Measurements from ENCODE around the gene PREX1. TPM values are rescaled to one million over a fixed set of nuclear protein-coding genes. Genes with fewer than 3 reads are reported as not detected.
A peak's percentile ranks its signal among the peaks of the same experiment; 100 is the strongest.

The PREX1 gene
- total RNA-seq, 1 donor from 2014 or later = 65.5 TPM

GRCh38 chr20:48722002-48722731, 105.6 kb downstream of the PREX1 start:
- Mint-ChIP-seq H3K9me3 (no peaks in the 10 kb centered on the region), H3K27me3 (no peaks in the 10 kb centered on the region), H3K4me1 (peaks cover 59% of the 10 kb centered on the region), H3K4me3 (no peak overlapping the region), H3K36me3 (ENCODE audit: low read depth) (peaks cover 54% of the 10 kb centered on the region), H3K27ac (peak overlapping the region; percentile 56)
- intact Hi-C loops (cut with micrococcal nuclease) = no loop called here
- DNase-seq = no peak

DNA sequence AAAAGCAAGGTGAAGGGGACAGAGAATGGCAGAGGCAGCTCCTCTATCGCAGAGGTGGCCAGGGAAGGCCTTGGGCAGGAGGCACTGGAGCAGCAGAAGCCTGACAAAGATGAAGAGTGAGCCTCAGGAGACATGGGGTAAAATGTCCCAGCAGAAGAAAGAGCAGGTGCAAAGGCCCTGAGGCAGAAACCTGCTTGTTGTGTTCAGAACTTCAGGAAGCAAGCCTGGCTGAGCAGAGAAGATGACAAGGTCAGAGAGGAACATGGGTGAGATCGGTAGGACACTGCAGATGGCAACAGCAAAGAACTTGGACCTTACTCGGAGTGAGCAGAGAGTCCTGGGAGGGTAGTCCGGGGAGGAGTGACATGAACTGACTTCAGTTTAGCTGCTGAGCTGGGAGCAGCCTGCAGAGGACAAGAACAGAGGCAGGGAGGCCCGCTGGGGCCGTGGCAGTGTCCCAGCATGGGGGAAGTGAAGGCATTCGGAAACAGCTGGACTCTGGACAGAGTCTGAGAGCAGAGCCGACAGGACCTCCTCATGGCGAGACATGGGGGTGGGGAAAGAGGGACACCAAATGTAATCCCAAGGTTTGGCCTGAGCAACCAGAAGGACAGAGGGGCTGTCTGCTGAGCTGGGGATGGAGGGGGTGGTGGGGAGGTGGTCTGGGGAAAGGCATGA, 106.3 kb downstream of the PREX1 start:
- Mint-ChIP-seq H3K4me3 (peak overlapping the region; percentile 7), H3K27me3 (no peaks in the 10 kb centered on the region), H3K4me1 (peaks cover 65% of the 10 kb centered on the region), H3K36me3 (ENCODE audit: low read depth) (peaks cover 51% of the 10 kb centered on the region), H3K27ac (peak overlapping the region; percentile 84), H3K9me3 (no peaks in the 10 kb centered on the region)
- no peak for DNase-seq
- intact Hi-C loops (cut with micrococcal nuclease) = no loop called here

GRCh38 chr20:48720256-48720985, 107.4 kb downstream of the PREX1 start:
- Mint-ChIP-seq H3K4me3 (peak overlapping the region; percentile 76), H3K27me3 (no peaks in the 10 kb centered on the region), H3K9me3 (no peaks in the 10 kb centered on the region), H3K36me3 (ENCODE audit: low read depth) (peaks cover 49% of the 10 kb centered on the region), H3K27ac (peak overlapping the region; percentile 84), H3K4me1 (peaks cover 70% of the 10 kb centered on the region)
- intact Hi-C loops (cut with micrococcal nuclease) = no loop called here
- no peak for DNase-seq

- H3K9me3 Mint-ChIP-seq = no peaks in the 10 kb centered on the region
- peaks cover 47% of the 10 kb centered on the region for H3K36me3 Mint-ChIP-seq (ENCODE audit: low read depth)
- DNase-seq = no peak
- intact Hi-C loops (cut with micrococcal nuclease) = loop anchor here (2.0 kb wide), 1 partner anchor 19 kb away; no protein-coding TSS in a partner anchor
- peaks cover 77% of the 10 kb centered on the region for H3K4me1 Mint-ChIP-seq
- peak overlapping the region; percentile 76 for H3K4me3 Mint-ChIP-seq
- H3K27me3 Mint-ChIP-seq = no peaks in the 10 kb centered on the region
- H3K27ac Mint-ChIP-seq = peak overlapping the region; percentile 81
Observed at GRCh38 chr20:48719598-48720255, 108.1 kb downstream of the PREX1 start.

DNA sequence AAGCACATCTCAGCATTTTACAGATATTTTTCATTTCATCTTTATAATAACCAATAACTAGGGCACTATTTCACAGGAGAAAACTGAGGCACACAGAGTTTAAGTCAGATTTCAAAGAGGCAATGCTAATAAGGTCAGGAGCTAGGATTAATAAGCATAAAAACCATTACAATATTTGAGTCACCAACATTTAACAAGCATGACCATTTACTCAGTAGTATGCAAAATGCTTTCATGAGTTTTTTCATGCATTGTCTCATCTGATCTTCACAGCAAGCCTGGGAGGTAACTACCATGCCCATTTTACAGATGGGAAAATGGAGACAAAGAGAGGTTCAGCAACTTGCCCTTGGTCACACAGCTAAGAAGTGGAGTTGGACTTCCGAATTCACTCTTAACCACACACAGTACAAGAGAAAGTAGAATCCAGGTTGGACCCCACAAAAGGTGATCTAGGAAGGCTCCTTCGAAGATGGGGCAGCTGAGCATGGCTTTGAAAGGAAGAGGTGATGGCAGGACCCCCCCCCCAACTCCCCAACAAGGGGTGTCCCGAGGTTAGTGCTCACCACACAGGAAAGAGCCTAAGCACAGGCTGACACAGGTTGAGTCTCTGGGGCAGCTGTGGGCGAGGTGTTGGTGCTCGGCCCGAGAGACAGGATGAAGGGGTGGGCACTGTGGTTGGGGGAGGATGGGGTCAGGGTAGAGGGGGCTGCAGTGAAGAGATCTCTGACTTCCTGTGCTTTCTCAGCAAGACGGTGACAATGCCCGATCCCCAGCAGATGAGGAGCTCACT, 108.8 kb downstream of the PREX1 start:
- Mint-ChIP-seq H3K4me1 (peaks cover 80% of the 10 kb centered on the region), H3K36me3 (ENCODE audit: low read depth) (peaks cover 46% of the 10 kb centered on the region), H3K27ac (peak overlapping the region; percentile 81), H3K4me3 (peak overlapping the region; percentile 76), H3K9me3 (no peaks in the 10 kb centered on the region), H3K27me3 (no peaks in the 10 kb centered on the region)
- peak; percentile 80 for DNase-seq
- intact Hi-C loops (cut with micrococcal nuclease) = loop anchor here (2.0 kb wide), 1 partner anchor 20 kb away; no protein-coding TSS in a partner anchor

GRCh38 chr20:48717680-48718223, 110.0 kb downstream of the PREX1 start:
- peaks cover 82% of the 10 kb centered on the region for H3K4me1 Mint-ChIP-seq
- peaks cover 46% of the 10 kb centered on the region for H3K36me3 Mint-ChIP-seq (ENCODE audit: low read depth)
- no peaks in the 10 kb centered on the region for H3K27me3 Mint-ChIP-seq
- DNase-seq = no peak
- peak overlapping the region; percentile 98 for H3K27ac Mint-ChIP-seq
- no peaks in the 10 kb centered on the region for H3K9me3 Mint-ChIP-seq
- intact Hi-C loops (cut with micrococcal nuclease) = loop anchor here (2.0 kb wide), 2 partner anchors 21 to 43 kb away; no protein-coding TSS in a partner anchor
- H3K4me3 Mint-ChIP-seq = peak overlapping the region; percentile 39

DNA sequence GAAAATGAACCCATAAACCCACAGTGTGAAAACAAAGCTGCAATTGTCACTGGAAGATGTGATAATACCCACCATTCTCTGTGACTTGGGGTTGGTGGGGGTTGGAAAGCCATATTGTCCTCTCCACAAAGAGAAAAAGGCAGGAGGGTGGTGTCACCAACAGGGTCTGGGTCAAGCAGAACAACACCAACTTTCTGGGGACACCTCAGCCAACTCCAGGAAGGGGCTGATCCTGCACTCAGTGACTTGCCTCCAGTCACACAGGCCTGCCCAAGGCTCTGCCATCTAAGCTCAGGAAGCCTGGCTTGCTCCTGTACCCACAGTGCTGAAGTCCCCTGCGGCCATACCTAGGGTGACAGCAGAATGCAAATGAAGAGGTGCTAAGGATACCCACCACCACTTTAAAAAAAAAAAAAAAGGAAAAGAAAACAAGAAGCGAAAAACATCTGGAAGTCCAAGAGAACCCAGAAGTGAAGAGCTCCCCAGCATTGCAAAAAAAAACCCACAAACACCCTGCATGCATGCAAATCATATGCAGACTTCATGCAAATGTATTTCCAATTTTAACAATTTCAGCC, 110.6 kb downstream of the PREX1 start:
- Mint-ChIP-seq H3K4me1 (peaks cover 83% of the 10 kb centered on the region), H3K27me3 (no peaks in the 10 kb centered on the region), H3K27ac (peak overlapping the region; percentile 98), H3K4me3 (peak overlapping the region; percentile 34), H3K9me3 (no peaks in the 10 kb centered on the region), H3K36me3 (ENCODE audit: low read depth) (peaks cover 48% of the 10 kb centered on the region)
- DNase-seq = no peak
- intact Hi-C loops (cut with micrococcal nuclease) = loop anchor here (2.0 kb wide), 1 partner anchor 44 kb away; no protein-coding TSS in a partner anchor

DNA sequence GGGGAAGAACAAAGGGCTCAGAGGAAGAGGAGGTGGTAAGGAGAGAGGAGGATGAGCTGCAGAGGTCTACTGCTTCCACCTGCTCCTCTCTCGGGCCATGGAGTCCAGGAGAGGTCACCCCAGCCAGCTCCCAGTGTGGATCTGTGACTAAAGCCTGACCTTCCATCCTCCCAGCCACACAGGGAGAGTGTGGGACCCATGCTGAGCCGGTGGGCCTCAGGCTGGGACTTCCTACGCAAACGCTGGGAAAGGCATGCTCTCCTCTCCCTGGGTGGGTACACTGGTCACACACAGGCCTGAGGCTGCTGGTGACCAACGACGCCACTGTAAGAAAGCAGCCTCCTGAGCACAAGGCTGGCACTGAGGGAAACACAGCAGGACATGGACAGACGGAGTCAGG, 111.3 kb downstream of the PREX1 start:
- intact Hi-C loops (cut with micrococcal nuclease) = loop anchor here (1.0 to 2.0 kb wide), 2 partner anchors 44 to 108 kb away; no protein-coding TSS in a partner anchor
- no peaks in the 10 kb centered on the region for H3K9me3 Mint-ChIP-seq
- H3K36me3 Mint-ChIP-seq (ENCODE audit: low read depth) = peaks cover 46% of the 10 kb centered on the region

GRCh38 chr20:48716086-48716485, 111.7 kb downstream of the PREX1 start:
- H3K9me3 Mint-ChIP-seq = no peaks in the 10 kb centered on the region
- peaks cover 42% of the 10 kb centered on the region for H3K36me3 Mint-ChIP-seq (ENCODE audit: low read depth)
- peak overlapping the region; percentile 98 for H3K27ac Mint-ChIP-seq
- peak; percentile 86 for DNase-seq
- H3K27me3 Mint-ChIP-seq = no peaks in the 10 kb centered on the region
- H3K4me3 Mint-ChIP-seq = peak overlapping the region; percentile 76
- peaks cover 74% of the 10 kb centered on the region for H3K4me1 Mint-ChIP-seq
- intact Hi-C loops (cut with micrococcal nuclease) = loop anchor here (1.0 to 2.0 kb wide), 2 partner anchors 45 to 108 kb away; no protein-coding TSS in a partner anchor

More for the DNA sequence above, 111.3 kb downstream of the PREX1 start:
- no peak for DNase-seq
- Mint-ChIP-seq H3K27me3 (no peaks in the 10 kb centered on the region), H3K27ac (peak overlapping the region; percentile 98), H3K4me3 (peak overlapping the region; percentile 76), H3K4me1 (peaks cover 78% of the 10 kb centered on the region)

GRCh38 chr20:48714764-48715163, 113.0 kb downstream of the PREX1 start:
- Mint-ChIP-seq H3K4me3 (no peak overlapping the region), H3K36me3 (ENCODE audit: low read depth) (peaks cover 38% of the 10 kb centered on the region), H3K27me3 (no peaks in the 10 kb centered on the region)

DNA sequence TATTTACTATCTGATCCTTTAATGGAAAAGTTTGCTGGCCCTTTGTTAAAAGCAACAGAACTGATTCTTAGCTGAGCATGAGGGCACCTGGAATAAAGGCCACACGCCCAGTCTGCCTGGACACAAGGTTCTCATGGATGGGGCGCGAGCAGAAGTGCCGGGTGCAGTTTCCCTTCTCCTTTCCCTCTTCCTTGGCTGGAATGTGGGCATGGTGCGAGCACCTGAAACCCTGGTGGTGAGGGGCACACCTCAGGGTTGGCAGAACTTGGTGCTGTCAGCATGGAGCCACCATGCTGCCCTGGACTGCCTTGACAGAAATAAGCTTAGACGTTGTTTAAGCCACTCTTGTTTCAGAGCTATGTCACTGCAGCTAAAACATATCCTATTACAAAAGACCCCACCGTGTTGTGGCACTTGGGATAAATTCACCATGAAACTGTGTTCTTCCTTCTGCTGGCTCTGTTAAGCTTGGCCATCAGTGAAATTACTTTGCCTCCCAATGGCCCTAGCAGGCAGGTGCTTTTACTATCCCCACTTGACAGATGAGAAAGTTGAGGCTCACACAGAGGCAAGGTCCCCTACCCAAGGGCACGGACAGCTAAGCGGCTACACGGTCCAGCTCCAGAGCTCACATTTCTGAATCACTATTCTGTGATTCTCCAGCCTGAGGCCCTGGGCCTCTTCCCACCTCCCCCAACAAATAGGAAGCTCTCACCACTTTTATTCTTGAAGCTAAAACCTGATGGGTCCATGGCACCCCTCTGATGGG, 115.9 kb downstream of the PREX1 start:
- DNase-seq = no peak
- no peaks in the 10 kb centered on the region for H3K9me3 Mint-ChIP-seq
- H3K27me3 Mint-ChIP-seq = no peaks in the 10 kb centered on the region
- peaks cover 47% of the 10 kb centered on the region for H3K36me3 Mint-ChIP-seq (ENCODE audit: low read depth)
- peaks cover 52% of the 10 kb centered on the region for H3K4me1 Mint-ChIP-seq
- intact Hi-C loops (cut with micrococcal nuclease) = no loop called here
- H3K27ac Mint-ChIP-seq = peak overlapping the region; percentile 58
- H3K4me3 Mint-ChIP-seq = no peak overlapping the region

More at GRCh38 chr20:48714764-48715163, 113.0 kb downstream of the PREX1 start:
- Mint-ChIP-seq H3K27ac (no peak overlapping the region), H3K9me3 (no peaks in the 10 kb centered on the region), H3K4me1 (peaks cover 65% of the 10 kb centered on the region)
- intact Hi-C loops (cut with micrococcal nuclease) = no loop called here
- DNase-seq = no peak

- Mint-ChIP-seq H3K4me3 (no peak overlapping the region), H3K27me3 (no peaks in the 10 kb centered on the region), H3K36me3 (ENCODE audit: low read depth) (peaks cover 53% of the 10 kb centered on the region), H3K4me1 (peaks cover 51% of the 10 kb centered on the region), H3K9me3 (no peaks in the 10 kb centered on the region), H3K27ac (no peak overlapping the region)
- DNase-seq = no peak
- intact Hi-C loops (cut with micrococcal nuclease) = no loop called here
Observed at GRCh38 chr20:48711044-48711428, 116.8 kb downstream of the PREX1 start.

All from activated CD4-positive, alpha-beta T cell treated with anti-CD3 and anti-CD28 coated beads, Interleukin-2, amount 10 ng/mL, durations not matched to agents 24 days and 14 days (primary cell).